Measurements from ENCODE around the gene PTRH2. TPM values are rescaled to one million over a fixed set of nuclear protein-coding genes. Genes with fewer than 3 reads are reported as not detected.

The PTRH2 gene
- total RNA-seq, 3 donors from 2014 or later (not counting 1 experiment from before 2014, with no cell fraction given): 5.9 to 10.5 (median 6.6) TPM

- TF ChIP-seq CTCF (IDR thresholded peaks at IDR 0.05): no peak
- ATAC-seq: no peak
- no peak for DNase-seq
- Histone ChIP-seq H3K27me3 (ENCODE audit: control insufficient read depth, insufficient read depth, low read length) (no peaks in the 10 kb centered on the region), H3K9me3 (ENCODE audit: control insufficient read depth, insufficient read depth, low read length) (no peaks in the 10 kb centered on the region), H3K4me3 (ENCODE audit: low read length) (no peak overlapping the region), H3K4me1 (ENCODE audit: control insufficient read depth, insufficient read depth, low read length) (peaks cover 6% of the 10 kb centered on the region), H3K27ac (ENCODE audit: low read length) (no peak overlapping the region), H3K36me3 (ENCODE audit: control insufficient read depth, insufficient read depth, low read length) (peaks cover 9% of the 10 kb centered on the region)
- Mint-ChIP-seq H3K4me3 (no peak overlapping the region), H3K27me3 (ENCODE audit: low read depth in 2 of 2) (no peaks in the 10 kb centered on the region), H3K9me3 (no peaks in the 10 kb centered on the region), H3K36me3 (no peaks in the 10 kb centered on the region), H3K27ac (no peak overlapping the region), H3K4me1 (peaks cover 18 to 22% of the 10 kb centered on the region in 2 donors)
- intact Hi-C loops (cut with micrococcal nuclease): no loop called here
- 100% methylated on average over 1 of the region's 1 CpG for WGBS (ENCODE audit: insufficient coverage)
Observed at GRCh38 chr17:59730268-59730834, 23.1 kb upstream of the PTRH2 start.

- Mint-ChIP-seq H3K27me3 (ENCODE audit: low read depth in 2 of 2) (no peaks in the 10 kb centered on the region), H3K9me3 (no peaks in the 10 kb centered on the region), H3K27ac (no peak overlapping the region), H3K4me1 (peaks cover 31 to 36% of the 10 kb centered on the region in 2 donors), H3K4me3 (no peak overlapping the region), H3K36me3 (no peaks in the 10 kb centered on the region)
- no peak for TF ChIP-seq CTCF (IDR thresholded peaks at IDR 0.05)
- intact Hi-C loops (cut with micrococcal nuclease): no loop called here
- Histone ChIP-seq H3K9me3 (ENCODE audit: control insufficient read depth, insufficient read depth, low read length) (no peaks in the 10 kb centered on the region), H3K4me1 (ENCODE audit: control insufficient read depth, insufficient read depth, low read length) (peaks cover 6% of the 10 kb centered on the region), H3K4me3 (ENCODE audit: low read length) (no peak overlapping the region), H3K36me3 (ENCODE audit: control insufficient read depth, insufficient read depth, low read length) (peaks cover 4% of the 10 kb centered on the region), H3K27ac (ENCODE audit: low read length) (no peak overlapping the region), H3K27me3 (ENCODE audit: control insufficient read depth, insufficient read depth, low read length) (no peaks in the 10 kb centered on the region)
- no peak for ATAC-seq
- no peak for DNase-seq
- WGBS (ENCODE audit: insufficient coverage): 100% methylated on average over 1 of the region's 1 CpG
Observed at GRCh38 chr17:59727817-59728533, 20.7 kb upstream of the PTRH2 start.

DNA sequence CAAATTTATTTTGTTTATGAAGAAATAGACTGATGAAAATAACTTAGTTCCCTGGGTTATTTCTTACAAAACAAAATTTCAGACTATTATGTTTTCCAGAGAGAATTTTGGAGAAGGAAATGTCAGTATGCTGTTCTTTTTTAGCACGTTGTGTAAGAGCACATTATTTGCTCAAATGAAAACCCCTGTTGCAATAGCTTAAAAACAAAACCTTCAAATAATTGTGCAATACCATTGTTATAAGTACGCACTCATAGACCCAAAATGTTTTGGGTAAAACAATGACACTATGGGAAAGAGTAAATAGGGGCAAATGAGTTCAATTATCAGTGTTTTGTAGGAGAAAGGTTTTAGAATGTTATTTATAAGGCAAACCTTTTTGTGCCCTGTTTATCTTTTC is 18.5 kb upstream of the PTRH2 start:
- ATAC-seq (no peak), DNase-seq (no peak)
- Mint-ChIP-seq H3K9me3 (no peaks in the 10 kb centered on the region), H3K4me3 (no peak overlapping the region), H3K4me1 (peaks cover 33 to 40% of the 10 kb centered on the region in 2 donors), H3K27me3 (ENCODE audit: low read depth in 2 of 2) (no peaks in the 10 kb centered on the region), H3K36me3 (no peaks in the 10 kb centered on the region), H3K27ac (no peak overlapping the region)
- no CpG with 5 or more reads among the region's 2 CpGs for WGBS (ENCODE audit: insufficient coverage)
- Histone ChIP-seq H3K27me3 (ENCODE audit: control insufficient read depth, insufficient read depth, low read length) (no peaks in the 10 kb centered on the region), H3K36me3 (ENCODE audit: control insufficient read depth, insufficient read depth, low read length) (no peaks in the 10 kb centered on the region), H3K9me3 (ENCODE audit: control insufficient read depth, insufficient read depth, low read length) (no peaks in the 10 kb centered on the region), H3K4me3 (ENCODE audit: low read length) (no peak overlapping the region), H3K4me1 (ENCODE audit: control insufficient read depth, insufficient read depth, low read length) (peaks cover 6% of the 10 kb centered on the region), H3K27ac (ENCODE audit: low read length) (no peak overlapping the region)
- intact Hi-C loops (cut with micrococcal nuclease): no loop called here
- no peak for TF ChIP-seq CTCF (IDR thresholded peaks at IDR 0.05)

Measured in natural killer cell (primary cell).